Gastroesophageal sphincter (tissue), 4 donors: ENCODE measurements around the gene ARHGEF6. TPM values are rescaled to one million over a fixed set of nuclear protein-coding genes. Genes with fewer than 3 reads are reported as not detected.

ENCODE experiments used
- ATAC-seq: fragments of 150-250 bp; one replicate; pipeline ENCODE4 v1.9.1; 2016; ENCODE audit warnings: mild to moderate bottlenecking, moderate library complexity
- H3K27ac ChIP-seq, 4 donors: fragments of 200-600 bp; sonication (generic) in 3 of 4; 1 replicate in 3 of 4; 2 replicates in 1 of 4; pipeline ENCODE4 v1.5.1; 2016 to 2019
- H3K27me3 ChIP-seq: fragments of 200-600 bp; sonication (generic); one replicate; pipeline ENCODE4 v1.5.1; 2019
- H3K36me3 ChIP-seq, 2 donors: fragments of 200-600 bp; sonication (generic); one replicate each; pipeline ENCODE4 v1.5.1; 2019; ENCODE audit warnings: control low read depth in 1 of 2
- H3K4me1 ChIP-seq, 3 donors: fragments of 200-600 bp; sonication (generic); 1 replicate in 2 of 3; 2 replicates in 1 of 3; pipeline ENCODE4 v1.5.1; 2016 to 2019; ENCODE audit warnings: control low read depth in 2 of 3
- H3K4me3 ChIP-seq, 2 donors: fragments of 200-600 bp; sonication (generic); one replicate each; pipeline ENCODE4 v1.5.1; 2019; ENCODE audit warnings: mild to moderate bottlenecking in 1 of 2, moderate library complexity in 1 of 2
- H3K9me3 ChIP-seq, 3 donors: fragments of 200-600 bp; sonication (generic); one replicate each; pipeline ENCODE4 v1.5.1; 2017 to 2019; ENCODE audit warnings: control low read depth in 2 of 3
- EP300 ChIP-seq: sonication (generic); formaldehyde crosslinking; IDR thresholded peaks from one replicate; pipeline ENCODE4 v1.6.1; 2017; ENCODE audit warnings: antibody characterized with exemption, mild to moderate bottlenecking
- POLR2A ChIP-seq, 2 donors: fragments of 450-650 bp; IDR thresholded peaks; one replicate each; pipeline ENCODE4 v1.6.1; 2017; ENCODE audit warnings: antibody characterized with exemption in 2 of 2, mild to moderate bottlenecking in 2 of 2, moderate library complexity in 1 of 2
- POLR2AphosphoS5 ChIP-seq: sonication (generic); formaldehyde crosslinking; IDR thresholded peaks from one replicate; pipeline ENCODE4 v1.6.1; 2017; ENCODE audit warnings: antibody characterized with exemption
- WGBS, 2 donors: methylation state at CpG; one replicate each; pipeline ENCODE4 v1.1.5; 2018; ENCODE audit warnings: low coverage in 1 of 2; 5-methylcytosine and 5-hydroxymethylcytosine counted together
- total RNA-seq, 4 donors: library from RNA; depleted of rRNA; stranded (reverse); fragments of >200 nt; gene quantifications; one replicate each; pipeline ENCODE4 v1.1.0, GENCODE V29; 2016
- TF ChIP-seq, protein P1 (sequence below), 4 experiments: fragments of 200-600 bp in 2 of 4; fragments of 450-650 bp in 2 of 4; sonication (generic) in 1 of 4; IDR thresholded peaks; one replicate each; pipeline ENCODE4 v1.5.1; 2017 to 2019; ENCODE audit warnings: antibody characterized with exemption in 4 of 4, mild to moderate bottlenecking in 2 of 4, moderate library complexity in 2 of 4

Gene ARHGEF6
- total RNA-seq, 4 donors from 2014 or later: 14.2 to 18.5 (median 16.3) TPM

DNA sequence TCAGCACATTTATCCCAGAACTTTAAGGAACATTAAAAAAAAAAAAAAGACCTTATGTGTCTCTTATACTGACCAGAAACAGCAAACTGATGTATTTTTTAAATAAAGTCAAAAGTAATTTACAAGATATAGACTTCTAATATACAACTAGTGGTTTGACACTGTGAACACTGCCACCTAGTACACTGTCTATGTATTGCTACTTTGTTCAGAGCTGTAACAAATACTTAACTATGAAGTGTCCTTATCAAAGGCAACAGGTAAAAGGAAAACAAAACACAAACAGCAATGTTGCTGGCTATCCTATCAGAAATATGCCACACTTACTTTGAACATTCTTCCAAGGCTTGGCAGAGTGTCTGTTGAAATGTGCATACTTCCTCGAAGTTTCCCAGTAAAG lies 72.4 kb downstream of the ARHGEF6 start:
- Histone ChIP-seq H3K36me3 (peaks cover 0 to 29% of the 10 kb centered on the region in 2 donors), H3K27ac (no peak overlapping the region), H3K27me3 (no peaks in the 10 kb centered on the region), H3K4me3 (no peak overlapping the region), H3K4me1 (peaks cover 0 to 9% (median 0%) of the 10 kb centered on the region in 3 donors), H3K9me3 (no peaks in the 10 kb centered on the region)
- WGBS, 2 donors: 40 to 90% methylated on average over 1 of the region's 1 CpG
- TF ChIP-seq EP300 (no peak), POLR2AphosphoS5 (no peak), POLR2A (IDR thresholded peaks at IDR 0.05) (no peak)
- TF ChIP-seq, protein P1, sequence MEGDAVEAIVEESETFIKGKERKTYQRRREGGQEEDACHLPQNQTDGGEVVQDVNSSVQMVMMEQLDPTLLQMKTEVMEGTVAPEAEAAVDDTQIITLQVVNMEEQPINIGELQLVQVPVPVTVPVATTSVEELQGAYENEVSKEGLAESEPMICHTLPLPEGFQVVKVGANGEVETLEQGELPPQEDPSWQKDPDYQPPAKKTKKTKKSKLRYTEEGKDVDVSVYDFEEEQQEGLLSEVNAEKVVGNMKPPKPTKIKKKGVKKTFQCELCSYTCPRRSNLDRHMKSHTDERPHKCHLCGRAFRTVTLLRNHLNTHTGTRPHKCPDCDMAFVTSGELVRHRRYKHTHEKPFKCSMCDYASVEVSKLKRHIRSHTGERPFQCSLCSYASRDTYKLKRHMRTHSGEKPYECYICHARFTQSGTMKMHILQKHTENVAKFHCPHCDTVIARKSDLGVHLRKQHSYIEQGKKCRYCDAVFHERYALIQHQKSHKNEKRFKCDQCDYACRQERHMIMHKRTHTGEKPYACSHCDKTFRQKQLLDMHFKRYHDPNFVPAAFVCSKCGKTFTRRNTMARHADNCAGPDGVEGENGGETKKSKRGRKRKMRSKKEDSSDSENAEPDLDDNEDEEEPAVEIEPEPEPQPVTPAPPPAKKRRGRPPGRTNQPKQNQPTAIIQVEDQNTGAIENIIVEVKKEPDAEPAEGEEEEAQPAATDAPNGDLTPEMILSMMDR (IDR thresholded peaks at IDR 0.05): peak in 2 of 4 experiments; percentile 8 to 20
- no peak for ATAC-seq

DNA sequence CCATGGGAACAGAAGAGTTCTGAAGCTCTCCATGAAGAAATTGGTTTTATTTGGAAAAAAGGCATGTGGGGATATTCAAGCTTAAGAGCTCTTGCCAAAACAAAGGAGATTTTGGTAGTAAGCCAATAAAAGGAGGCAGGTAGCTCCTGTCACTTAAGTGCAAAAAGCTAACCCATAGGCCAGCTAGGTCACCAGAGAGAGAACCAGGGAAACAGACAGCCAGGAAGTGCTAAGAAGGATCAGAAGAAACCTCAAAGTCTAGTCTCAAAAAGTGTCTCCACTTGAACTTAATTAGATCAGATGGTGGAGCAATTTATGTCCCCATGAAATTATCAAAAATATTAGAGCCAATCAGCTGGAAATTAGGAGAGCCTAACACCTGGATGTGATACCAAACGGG lies 83.6 kb downstream of the ARHGEF6 start:
- Histone ChIP-seq H3K4me3 (no peak overlapping the region), H3K4me1 (no peaks in the 10 kb centered on the region), H3K27ac (no peak overlapping the region), H3K9me3 (no peaks in the 10 kb centered on the region), H3K27me3 (no peaks in the 10 kb centered on the region), H3K36me3 (peaks cover 0 to 6% of the 10 kb centered on the region in 2 donors)
- no peak for ATAC-seq
- 100% methylated on average over 1 of the region's 1 CpG; no CpG with 5 or more reads in 1 of the 2 donors for whole genome bisulfite sequencing, 2 donors
- TF ChIP-seq, protein P1 (IDR thresholded peaks at IDR 0.05): no peak
- TF ChIP-seq POLR2A (IDR thresholded peaks at IDR 0.05) (no peak), POLR2AphosphoS5 (no peak), EP300 (no peak)

DNA sequence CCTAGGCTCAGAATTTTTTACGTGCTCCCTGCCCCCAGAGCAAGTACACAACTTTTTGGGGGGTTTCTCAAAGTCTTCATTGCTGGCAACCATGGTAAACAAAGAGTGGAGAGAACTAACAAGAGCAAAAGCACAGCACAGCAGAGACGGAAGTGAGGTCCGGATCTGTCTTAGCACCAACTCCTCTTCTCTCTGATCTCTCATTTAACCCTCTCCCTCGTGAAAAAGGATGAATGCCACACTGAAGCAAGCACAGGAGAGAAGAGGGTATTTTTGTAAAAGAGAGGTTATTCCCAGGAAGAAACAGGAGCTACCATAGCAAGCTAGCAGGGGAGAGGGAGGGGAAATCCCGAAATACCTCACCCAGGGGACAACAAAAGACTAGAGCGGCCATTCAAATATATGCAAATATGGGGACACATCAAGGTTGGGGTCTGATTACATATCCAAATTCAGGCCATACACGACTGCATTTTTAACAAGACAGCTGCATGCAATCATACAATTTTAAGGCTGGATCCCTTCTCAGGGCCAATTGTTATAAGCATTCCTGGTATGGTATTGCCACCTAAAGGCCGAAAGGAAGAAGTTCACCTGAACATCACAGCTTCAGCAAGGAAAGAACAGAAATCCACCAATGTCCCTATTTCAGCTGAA lies 86.2 kb downstream of the ARHGEF6 start:
- 34 to 37% methylated on average over 6 to 7 of the region's 8 CpGs for WGBS, 2 donors
- ATAC-seq: peak; percentile 43

DNA sequence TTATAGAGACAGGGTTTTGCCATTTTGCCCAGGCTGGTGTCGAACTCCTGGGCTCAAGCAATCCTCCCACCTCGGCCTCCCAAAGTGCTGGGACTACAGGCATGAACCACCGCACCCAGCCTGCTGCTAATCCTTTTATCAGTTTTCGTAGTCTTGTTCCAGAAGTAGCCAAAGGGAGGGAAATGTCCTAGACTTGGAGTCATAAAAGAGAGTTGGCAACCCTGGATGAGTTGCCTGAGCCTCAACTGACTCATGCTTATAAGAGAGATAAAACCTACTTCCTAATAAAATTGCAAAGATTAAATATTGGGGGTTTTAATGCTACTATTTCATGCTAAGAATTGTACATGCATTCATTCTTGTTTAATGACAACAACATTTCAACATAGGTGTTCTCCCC lies 88.5 kb downstream of the ARHGEF6 start:
- H3K4me3 ChIP-seq: no peak overlapping the region
- no peaks in the 10 kb centered on the region for H3K27me3 ChIP-seq
- no peak for ATAC-seq
- peaks cover 0 to 26% of the 10 kb centered on the region in 2 donors for H3K36me3 ChIP-seq
- H3K9me3 ChIP-seq: no peaks in the 10 kb centered on the region
- H3K4me1 ChIP-seq: no peaks in the 10 kb centered on the region
- TF ChIP-seq POLR2A (IDR thresholded peaks at IDR 0.05) (no peak), EP300 (no peak), POLR2AphosphoS5 (no peak)
- TF ChIP-seq, protein P1 (IDR thresholded peaks at IDR 0.05): no peak
- 68% methylated on average over 4 of the region's 4 CpGs; no CpG with 5 or more reads in 1 of the 2 donors for WGBS, 2 donors
- no peak overlapping the region for H3K27ac ChIP-seq

More for the DNA sequence above, 86.2 kb downstream of the ARHGEF6 start:
- Histone ChIP-seq H3K27me3 (no peaks in the 10 kb centered on the region), H3K4me3 (no peak overlapping the region), H3K36me3 (peaks cover 0 to 13% of the 10 kb centered on the region in 2 donors), H3K4me1 (no peaks in the 10 kb centered on the region), H3K9me3 (no peaks in the 10 kb centered on the region), H3K27ac (no peak overlapping the region)
- no peak for TF ChIP-seq EP300
- TF ChIP-seq, protein P1 (IDR thresholded peaks at IDR 0.05): peak; percentile 6 to 61 (median 44)
- TF ChIP-seq POLR2AphosphoS5: no peak
